ENCODE data around the gene ANLN.
A peak's percentile ranks its signal among the peaks of the same experiment; 100 is the strongest.
"Not testable (repeated sequence)": the region's sequence is repeated elsewhere in the genome, so short reads cannot be mapped to it uniquely, and the experiment has no call there.

Gene ANLN, protein sequence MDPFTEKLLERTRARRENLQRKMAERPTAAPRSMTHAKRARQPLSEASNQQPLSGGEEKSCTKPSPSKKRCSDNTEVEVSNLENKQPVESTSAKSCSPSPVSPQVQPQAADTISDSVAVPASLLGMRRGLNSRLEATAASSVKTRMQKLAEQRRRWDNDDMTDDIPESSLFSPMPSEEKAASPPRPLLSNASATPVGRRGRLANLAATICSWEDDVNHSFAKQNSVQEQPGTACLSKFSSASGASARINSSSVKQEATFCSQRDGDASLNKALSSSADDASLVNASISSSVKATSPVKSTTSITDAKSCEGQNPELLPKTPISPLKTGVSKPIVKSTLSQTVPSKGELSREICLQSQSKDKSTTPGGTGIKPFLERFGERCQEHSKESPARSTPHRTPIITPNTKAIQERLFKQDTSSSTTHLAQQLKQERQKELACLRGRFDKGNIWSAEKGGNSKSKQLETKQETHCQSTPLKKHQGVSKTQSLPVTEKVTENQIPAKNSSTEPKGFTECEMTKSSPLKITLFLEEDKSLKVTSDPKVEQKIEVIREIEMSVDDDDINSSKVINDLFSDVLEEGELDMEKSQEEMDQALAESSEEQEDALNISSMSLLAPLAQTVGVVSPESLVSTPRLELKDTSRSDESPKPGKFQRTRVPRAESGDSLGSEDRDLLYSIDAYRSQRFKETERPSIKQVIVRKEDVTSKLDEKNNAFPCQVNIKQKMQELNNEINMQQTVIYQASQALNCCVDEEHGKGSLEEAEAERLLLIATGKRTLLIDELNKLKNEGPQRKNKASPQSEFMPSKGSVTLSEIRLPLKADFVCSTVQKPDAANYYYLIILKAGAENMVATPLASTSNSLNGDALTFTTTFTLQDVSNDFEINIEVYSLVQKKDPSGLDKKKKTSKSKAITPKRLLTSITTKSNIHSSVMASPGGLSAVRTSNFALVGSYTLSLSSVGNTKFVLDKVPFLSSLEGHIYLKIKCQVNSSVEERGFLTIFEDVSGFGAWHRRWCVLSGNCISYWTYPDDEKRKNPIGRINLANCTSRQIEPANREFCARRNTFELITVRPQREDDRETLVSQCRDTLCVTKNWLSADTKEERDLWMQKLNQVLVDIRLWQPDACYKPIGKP

DNA sequence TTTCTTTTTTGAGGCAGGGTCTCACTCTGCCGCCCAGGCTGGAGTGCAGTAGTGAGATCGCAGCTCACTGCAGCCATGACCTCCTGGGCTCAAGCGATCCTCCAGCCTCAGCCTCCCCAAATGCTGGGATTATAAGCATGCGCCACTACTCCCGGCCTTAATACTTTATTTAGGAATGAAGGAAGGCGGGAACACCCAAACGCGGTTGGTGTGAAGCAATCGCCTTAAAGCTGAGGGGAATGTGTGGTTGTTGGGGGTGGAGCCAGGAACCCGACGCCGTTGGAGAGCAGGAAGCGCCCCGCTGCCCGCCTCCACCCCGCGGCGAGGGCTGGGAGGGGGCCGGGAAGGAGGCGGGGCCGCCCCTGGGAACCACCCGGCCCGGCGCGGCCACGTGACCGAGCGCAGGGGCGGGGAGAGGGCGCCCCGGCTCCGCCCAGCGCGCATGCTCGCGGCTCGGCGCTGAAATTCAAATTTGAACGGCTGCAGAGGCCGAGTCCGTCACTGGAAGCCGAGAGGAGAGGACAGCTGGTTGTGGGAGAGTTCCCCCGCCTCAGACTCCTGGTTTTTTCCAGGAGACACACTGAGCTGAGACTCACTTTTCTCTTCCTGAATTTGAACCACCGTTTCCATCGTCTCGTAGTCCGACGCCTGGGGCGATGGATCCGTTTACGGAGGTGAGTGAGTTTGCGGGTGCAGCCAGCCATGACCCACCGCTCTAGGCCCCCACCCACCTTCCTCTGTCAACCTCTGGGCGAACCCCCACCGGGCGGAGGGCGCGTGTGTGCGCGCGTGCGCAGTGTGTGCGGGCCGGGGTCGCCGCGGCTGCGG is at the start of gene ANLN:
Gene ANLN, plus strand, starts transcription at position 492 of the 828 bp plus-strand sequence. Its CDS starts 165 bp downstream, at position 657.
- peak; percentile 73 to 92 for DNase-seq

DNA sequence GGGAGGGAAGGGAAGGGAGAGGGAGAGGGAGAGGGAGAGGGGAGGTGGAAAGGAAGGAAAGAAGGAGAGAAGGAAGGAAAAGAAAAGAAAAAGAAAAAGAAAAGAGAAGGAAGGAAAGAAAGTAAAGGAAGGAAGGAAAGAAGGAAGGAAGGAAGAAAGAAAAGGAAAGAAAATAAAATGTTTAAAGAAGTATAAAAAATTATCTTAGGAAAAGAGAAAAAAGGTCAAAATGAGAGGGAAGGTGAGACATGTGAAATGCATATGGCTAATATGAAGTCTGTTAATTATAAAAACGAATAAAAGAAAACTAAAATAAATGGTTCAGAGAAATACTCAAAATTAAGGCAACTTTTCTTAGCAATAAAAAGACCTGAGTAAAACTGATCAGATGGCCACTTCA is 46.1 kb upstream of the ANLN start:
- no peak for DNase-seq

DNA sequence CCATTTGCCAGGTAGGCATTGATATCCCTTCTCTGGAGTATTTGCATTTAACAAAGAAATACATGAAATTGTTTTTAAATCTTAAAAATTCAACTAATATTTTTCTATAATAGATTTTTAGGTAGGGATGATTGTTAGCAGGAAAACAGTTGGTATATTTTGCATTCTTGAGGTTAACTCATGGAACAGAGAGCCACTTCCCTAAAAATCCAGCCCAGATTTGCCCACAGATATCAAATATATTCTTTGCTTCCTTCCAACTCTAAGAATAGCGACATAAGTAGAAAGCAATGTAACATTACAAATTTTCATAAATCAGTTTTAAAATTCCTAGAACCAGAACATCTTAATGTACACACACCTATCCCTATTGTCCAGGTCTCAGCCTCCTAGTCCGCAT is 45.0 kb upstream of the ANLN start:
- no peak for DNase-seq

DNA sequence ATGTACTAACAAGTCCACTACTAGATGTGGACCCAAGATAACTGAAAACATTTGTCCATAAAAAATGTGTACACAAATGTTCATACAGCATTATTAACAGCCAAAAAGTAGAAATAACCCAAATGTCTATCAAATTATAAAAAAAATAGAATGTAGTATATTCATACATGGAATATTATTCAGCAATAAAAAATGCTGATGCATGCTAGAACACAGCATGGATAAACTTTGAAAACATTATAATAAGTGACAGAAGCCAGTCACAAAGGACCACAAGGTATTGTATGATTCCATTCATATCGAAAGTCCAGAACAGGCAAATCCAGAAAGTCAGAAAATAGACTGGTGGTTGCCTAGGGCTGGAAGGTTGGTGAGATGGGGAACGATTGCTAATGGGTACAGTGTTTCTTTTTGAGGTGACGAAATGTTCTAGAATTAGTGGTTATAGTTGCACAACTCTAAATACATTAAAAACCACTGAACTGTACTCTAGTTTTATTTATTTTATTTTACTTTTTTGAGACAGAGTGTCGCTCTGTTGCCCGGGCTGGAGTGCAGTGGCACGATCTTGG is 43.3 kb upstream of the ANLN start:
- DNase-seq = no peak

DNA sequence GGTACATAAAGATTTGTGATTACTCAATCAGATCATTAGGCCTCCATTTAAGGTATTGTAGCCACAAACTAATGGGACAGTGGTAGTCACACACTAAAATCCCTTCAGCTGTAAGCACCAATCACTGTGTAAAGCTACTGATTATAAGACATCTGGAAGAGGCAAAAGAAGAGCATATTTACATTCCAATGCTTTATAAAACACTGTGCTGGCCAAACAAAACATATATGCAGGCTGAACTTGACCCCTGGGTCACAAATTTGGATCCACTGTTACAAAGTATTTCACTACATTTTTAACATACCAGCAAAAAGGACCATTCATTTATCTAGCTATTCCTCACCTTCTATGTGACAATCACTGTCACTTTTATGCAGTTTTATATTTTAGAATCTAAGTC is 41.4 kb upstream of the ANLN start:
- DNase-seq = no peak

DNA sequence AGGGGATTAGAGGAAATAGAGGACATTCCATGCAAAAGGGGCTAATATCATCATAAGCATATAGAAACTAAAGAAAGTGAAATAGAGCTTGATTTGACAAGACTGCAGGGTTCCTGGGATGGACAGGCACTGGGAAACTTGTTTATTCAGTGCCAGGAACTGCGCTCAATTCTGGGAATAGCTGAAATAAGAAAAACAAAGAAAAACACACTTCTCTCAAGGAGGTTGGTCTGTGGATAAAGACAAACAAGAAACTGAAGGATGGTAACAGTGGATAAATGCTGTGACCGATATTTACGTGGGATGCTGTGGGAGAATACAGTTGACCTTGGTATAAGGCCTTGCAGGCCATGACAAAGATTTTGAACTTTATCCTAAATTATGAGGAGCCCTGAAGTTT is 40.9 kb upstream of the ANLN start:
- DNase-seq = no peak

DNA sequence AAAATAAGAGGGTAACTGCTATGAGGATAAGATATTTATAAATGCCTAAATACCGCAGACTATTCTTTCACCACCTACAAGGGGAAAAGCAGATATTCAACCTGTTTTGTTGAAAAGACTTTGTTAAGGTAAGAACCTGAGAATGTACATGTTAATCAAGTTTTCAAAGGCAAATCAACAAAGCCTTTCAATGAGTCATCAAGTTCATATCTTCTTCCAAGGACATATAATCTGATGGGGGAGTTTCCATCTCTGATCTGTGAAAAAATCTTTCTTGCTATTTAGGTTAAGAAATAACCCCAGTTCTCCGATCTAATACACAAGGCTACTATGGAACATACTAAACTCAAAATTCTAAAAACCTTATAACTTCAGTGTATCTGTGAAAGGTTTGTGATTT is 40.0 kb upstream of the ANLN start:
- DNase-seq = no peak

DNA sequence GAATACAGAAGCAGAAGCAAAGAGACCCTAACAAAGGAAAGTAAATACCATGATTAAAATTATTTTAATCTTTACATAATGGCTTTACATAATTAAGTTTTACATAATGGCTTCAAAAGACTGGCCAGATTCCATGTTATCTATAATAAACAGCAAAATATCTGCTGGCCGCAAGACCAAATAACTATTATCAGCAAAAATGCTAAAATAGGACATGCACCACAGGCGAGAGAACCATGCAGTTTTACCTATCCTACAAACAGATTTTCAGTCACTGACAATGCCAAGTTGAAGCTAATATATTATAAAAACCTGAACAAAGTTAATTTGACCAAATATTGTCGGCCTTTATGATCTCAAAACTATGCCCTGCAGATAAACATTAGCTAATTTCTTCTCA is 34.2 kb upstream of the ANLN start:
- DNase-seq = no peak

DNA sequence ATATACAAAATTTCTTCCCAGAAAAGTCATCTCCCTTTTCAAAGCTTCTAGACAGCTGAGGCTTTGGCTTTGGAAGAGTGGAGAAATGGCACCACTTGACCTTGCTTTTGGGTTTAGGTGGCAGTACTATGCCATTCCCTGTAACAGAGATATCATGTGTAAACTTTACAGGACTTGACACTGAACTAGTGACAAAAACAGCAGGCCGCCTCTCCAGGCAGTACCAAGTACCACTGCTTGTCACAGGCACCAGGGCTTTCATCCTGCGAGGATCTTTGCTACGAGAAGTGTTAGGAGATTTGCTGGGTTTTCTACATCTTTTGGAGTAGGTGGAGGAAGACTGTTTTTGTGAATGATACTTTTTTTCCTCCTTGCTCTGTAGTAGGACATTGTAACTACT is 32.6 kb upstream of the ANLN start:
- DNase-seq = no peak

DNA sequence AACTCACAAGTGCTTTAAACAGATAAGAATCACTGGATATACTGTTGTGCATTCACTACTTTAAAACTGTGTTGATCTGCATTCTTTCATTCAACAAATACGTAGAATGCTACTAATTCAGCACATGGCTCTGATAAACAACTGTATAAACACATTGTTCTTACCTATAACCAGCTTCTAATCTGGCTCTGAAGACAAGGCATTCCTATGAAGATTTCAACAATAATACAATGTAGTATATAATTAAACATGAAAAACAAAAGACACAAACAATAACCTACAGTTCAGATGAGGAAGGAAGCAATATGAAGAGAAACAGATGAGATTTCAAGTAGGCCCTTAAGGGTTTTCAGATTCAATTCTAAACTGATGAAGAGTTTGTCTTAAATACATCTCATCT is 31.1 kb upstream of the ANLN start:
- no peak for DNase-seq

DNA sequence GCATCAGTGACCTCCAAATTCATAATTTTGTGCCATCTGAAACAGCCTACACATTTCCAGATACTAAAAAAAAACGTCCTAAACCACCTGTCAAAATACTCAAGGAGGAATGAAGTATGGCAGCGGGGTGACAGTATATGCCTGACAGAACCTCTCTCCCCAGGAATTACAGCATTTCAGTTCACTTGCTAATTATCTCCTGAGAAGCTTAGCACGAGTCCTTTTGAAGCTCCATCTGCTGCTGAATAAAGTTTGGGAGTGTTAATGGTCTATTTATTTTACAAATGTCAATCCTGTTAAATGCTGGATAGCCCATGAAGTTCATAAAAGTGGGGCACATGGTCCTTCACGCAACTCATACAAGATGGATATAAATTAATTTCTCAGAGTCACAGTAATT is 29.4 kb upstream of the ANLN start:
- DNase-seq = no peak

DNA sequence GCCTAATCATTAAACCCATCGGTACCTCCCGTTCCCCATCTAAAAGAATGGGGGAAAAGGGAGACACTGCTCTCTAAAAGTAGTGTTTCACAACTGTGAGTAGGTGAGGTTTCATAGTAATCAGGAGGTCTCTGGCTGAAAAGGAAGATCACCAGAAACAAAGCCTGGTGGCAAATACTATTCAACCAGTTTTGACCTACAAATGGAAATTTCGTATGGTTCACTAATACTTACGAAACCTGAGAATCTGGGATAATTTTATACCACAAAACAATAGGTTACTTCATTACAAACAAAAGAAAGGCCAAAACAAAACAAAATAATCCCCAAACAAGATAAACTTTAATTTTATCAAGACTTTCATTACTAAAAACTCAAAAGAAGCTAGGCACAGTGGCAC is 28.4 kb upstream of the ANLN start:
- no peak for DNase-seq

DNA sequence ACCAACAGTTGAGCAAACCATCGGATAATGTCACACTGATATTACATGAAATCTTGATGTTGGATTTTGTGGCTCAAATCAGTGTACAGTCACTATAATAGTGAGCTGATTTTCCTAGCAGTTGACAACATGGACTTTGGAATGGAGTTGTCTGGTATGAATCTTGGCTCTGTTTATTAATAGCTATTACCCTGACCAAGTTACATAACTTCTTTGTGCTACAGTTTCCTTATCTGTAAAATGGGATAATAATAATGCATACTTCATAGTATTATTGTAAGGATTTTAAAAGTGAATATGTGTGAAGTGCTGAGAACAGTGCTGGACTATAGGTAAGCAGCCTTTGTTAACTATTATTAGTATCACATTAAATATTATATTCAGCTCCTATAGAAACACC is 26.1 kb upstream of the ANLN start:
- no peak for DNase-seq

DNA sequence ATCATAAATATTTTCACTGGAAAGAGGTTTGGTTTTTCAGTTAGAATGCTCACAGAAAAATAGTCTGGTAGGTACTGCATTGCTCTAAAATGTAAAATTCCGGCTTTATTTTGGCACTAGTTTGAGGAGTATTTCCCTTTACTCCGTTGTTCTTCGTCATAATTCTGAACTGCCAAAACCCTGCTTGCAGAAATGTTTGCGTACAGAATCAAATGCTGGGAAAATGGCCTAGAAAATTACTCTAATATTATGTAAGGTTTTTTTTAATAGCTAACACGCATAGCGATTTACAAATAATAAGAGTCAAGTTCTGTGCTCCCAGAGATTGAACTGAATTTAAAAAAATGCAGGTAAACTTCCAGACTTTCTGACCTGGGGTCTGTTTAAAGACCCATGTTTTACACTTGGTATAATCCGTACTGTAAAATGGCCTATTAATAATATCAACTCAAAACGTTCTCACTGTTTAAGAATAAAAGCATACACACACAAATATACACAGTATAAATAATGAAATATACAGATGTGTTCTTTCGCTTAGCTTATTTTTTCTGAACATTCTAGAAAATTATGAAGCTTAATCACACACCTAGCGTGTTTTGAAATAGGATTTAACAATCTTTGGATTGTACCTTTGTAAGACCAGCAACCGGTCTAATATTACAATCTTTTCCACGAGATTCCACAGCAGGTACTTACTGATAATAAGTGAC is 23.5 kb upstream of the ANLN start:
- no peak for DNase-seq

DNA sequence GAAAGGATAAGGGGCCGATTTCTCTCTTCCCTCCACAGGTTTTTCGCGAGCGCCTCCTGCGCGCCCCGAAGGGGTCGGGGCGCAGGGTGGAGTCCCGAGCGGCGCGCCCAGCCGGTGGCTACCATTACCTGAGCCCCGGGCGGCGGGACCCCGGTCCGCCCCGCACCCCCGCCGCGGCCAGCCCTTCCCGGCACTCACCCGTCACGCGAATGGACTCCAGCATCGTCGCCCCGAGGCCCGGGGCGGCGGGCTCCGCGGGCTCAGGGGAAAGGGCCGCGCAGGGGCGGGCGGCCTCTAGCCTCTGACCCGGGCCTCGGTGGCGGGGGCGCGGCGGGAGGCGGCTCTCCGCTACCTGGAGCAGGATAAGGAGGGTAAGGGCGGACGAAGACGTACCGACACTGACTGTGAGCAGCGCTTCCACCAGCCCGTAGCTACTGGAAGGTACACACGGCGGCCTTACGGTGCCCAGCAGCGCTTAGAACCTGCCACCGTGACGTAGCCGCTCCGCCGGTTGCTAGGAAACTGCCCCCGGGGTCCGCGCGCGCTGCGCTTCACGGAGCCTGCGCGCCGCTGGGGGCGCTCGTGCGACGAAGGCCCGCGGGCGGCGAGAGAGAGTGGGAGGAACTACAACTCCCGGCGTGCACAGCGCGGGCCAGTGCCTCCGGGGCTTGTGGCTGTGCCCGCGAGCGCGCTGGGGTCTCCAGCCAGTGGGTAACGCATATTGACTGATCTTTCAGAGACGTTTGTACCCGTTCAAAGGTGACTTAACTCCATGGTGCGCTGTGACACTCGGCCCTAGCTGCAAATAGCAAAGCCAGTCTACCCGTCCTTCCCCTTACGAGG is 22.7 kb upstream of the ANLN start:
- DNase-seq = peak; percentile 69 to 83

DNA sequence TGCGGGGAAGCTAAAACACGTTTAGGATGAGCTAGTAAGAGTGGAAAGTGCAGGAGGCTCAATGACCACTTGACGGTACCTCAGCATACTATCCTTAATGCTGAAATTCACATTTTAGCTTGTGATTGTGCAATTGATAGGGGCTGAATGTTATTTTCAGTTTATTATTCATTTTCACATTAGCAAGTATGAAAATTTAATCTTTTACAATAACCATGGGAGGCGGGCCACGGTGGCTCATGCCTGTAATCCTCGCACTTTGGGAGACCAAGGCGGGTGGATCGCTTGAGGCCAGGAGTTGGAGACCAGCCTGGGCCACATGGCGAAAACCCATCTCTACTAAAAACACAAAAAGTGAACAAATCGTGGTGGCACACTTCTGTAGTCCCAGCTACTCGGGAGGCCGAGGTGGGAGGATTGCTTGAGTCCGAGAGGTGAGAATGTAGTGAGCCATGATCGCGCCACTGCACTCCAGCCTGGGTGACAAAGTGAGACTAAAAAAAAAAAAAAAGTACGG is 22.0 kb upstream of the ANLN start:
- no peak for DNase-seq

DNA sequence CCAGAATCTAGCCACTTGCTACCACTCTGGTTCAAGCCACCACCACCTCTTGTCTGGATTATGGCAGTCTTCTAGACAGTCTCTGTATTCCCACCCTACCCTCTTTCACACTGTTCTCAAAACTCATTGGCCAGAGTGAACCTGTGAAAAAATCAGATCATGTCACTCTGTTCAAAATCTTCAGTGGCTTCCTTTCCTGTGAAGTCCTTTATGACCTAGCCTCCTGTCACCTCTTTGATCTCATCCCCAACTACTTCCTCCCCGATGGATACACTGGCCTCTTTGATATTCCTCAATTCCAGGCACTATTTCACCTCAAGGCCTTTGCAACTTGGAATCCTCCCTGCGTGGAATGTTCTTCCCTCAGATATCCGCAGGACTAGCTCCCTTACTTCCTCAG is 21.2 kb upstream of the ANLN start:
- DNase-seq = no peak

DNA sequence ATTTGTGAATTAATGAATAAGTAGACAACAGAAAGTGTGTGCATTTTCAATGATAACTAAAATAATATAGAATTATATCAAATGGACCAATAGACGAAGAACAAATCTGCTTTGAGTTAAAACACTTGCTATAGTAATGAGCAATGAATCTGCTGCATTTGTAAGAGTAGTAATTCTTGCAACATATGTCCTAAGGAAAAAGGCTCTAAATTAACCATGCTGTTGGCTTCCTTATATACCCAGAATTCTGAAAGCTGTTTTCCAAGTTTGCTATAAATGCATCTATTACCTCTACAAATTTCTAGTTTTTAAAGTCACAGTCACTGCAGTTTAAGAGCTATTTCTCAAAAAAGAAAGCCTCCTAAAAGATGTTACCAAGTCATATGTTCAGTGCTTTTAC is 20.5 kb upstream of the ANLN start:
- DNase-seq = no peak

DNA sequence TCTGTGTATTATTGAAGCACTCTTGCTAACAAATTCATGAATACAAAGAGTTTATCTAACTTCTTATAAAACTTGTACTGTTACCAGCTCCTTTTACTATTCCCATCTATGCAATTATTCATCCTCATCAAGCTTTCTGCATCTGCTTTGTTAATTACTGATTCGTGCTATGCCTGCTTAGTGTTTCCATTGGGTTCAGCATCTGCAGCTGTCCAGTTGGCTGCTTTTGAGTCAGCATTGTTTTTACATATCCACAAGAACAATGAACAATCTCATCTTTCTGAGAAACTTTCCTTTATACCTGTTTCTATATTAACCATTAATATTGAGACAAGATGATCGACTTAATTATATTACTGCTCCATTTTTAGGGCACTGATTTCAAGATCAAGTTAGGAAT is 19.6 kb upstream of the ANLN start:
- DNase-seq = no peak

DNA sequence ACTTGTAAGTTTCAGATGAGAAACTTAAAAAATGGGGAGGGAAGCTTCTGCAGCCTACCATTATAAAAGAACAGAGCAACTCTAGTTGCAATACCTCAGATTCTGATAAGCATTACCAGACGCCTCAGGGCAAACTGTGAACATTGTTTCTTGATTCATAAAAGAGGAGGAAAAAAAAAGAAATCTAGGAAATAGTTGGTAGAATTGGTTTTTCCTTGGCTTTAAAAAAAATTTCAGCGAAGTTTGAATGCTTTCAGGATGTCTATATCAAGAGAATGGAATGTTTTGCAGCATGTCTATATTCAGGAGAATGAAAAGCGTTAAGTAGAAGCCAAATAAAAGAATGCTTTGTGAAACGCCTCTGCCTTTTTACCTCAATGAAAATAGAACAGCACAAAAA is 17.5 kb upstream of the ANLN start:
- DNase-seq = no peak

DNA sequence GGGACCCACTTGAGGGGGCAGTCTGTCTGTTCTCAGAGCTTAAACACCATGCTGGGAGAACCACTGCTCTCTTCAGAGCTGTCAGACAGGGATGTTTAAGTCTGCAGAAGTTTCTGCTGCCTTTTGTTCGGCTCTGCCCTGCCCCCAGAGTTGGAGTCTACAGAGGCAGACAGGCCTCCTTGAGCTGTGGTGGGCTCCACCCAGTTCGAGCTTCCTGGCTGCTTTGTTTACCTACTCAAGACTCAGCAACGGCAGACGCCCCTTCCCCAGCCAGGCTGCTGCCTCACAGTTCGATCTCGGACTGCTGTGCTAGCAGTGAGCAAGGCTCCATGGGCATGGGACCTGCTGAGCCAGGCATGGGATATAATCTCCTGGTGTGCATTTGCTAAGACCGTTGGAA is 11.1 kb upstream of the ANLN start:
- not testable (repeated sequence) for DNase-seq

All from SW 1271 (cell line).